ENCODE measurements around the gene KRTAP4-8.
"Not testable (repeated sequence)": the region's sequence is repeated elsewhere in the genome, so short reads cannot be mapped to it uniquely, and the experiment has no call there.

Gene KRTAP4-8

DNA sequence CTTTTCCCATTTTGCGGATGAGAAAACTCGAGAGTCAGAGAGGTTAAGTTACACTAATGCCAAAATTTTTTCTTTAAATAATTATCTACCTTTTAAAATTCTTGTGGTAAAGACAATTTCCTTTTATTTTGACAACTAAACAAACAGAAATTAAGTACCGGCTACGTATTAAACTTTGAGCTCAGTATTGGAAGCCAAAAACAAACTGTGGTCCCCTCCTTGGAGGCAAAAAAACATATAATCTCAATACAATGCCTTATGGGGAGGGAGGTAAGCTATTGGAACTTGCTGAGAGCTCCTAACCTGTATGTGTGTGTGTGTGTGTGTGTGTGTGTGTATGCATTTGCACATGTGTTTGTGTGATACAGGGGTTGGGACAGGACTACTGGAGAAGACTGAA, 34.5 kb downstream of the KRTAP4-8 start:
- no peak for DNase-seq

DNA sequence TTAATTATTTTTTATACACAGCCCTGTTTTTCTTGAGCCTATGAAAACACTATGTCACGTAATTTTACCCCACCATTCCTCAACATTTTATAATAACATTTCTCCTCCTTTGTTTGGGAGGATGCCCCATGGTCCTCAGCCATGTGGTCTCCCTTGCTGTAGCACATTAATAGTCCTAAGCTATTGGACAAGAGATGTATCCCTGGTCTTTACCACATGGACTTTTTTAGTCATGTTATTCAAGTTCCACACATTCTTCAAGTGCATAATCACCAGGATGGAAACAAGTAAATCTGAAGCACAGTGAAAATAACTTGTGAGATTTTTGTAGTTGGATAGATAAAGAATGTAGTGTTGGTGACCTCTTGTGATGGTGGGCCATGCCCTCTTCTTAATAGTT, 36.0 kb downstream of the KRTAP4-8 start:
- DNase-seq: no peak

DNA sequence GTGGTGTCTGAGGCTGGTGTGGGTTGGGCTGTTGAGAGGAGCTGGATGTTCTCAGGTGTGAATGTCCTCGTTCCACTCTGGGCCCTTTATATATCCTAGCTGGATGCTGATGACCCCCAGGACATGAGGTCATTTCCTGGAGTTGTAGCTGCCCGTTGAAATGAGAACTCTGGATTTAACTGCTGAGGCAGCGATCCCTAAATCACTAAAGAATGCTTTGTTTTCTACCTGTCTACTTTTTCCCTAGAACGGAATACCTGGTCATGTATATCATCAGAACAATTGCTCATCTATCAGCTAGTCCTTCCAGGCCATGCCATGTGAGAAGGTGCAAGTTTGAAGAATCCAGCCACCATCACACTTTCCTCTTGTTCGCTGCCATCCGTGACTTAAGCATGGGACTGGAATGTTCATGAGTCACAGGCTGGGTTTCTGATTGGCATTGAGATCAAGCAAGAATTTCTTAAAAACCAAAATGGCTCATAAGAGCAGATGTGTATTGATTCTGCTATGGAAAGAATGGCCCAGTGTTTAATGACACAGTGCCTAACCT, 37.8 kb downstream of the KRTAP4-8 start, which contains the start of gene KRTAP2-3:
Gene KRTAP2-3, minus strand, starts transcription at position 63 of the 553 bp plus-strand sequence. CDS start 64 bp downstream, outside the sequence.
- DNase-seq: no peak

DNA sequence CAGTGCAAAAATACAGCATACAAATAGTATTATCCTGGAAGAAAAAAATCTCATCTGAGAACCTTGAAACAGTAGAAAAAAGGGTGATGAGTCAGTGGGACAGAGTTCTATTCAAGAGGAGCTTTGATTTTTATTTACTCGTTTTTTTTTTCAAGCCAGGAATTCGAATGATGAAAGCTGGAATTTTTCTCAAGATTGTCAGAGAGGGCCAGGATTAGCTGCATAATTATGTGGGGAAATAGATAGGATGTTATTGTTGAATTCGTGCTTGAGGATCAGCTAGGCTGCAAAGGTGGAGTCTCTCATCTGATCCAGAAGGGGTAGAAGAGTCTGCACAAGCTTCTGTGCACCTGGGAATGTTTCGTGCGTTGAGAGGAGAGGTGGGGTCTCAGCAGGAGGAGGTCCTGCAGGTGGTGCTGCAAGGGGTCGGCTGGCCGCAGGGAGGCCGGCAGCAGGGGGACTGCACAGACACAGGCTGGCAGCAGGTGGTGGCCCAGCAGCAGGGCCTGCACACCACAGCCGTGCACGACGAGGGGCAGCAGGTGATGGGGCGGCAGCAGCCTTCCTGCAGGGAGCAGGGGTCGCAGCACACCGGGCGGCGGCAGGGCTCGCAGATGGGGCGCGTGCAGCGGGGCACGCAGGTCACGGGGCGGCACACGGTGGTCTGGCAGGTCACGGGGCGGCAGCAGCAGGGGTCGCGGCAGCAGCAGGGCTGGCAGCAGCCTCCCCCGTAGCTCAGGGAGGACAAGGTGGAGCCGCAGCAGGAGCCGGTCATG, 38.5 kb downstream of the KRTAP4-8 start:
- not testable (repeated sequence) for DNase-seq

DNA sequence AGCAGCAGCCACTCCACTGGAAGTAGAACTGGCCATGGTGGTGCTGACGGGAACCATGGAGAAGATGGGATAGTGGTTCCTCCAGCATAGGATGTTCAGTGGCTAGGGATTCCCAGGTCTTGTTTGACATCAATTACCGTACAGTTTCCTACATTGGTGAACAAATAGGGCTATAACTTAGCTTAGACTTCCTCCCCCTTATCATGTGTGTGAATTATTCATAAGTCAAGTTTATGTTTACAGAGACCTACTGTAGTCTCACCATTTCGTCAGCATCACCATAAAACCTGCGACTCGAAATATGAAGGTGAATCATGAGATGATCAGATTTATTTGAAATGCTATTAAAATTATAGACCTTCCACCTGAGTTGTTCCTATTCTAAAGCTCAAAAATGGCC, 39.2 kb downstream of the KRTAP4-8 start:
- no peak for DNase-seq

DNA sequence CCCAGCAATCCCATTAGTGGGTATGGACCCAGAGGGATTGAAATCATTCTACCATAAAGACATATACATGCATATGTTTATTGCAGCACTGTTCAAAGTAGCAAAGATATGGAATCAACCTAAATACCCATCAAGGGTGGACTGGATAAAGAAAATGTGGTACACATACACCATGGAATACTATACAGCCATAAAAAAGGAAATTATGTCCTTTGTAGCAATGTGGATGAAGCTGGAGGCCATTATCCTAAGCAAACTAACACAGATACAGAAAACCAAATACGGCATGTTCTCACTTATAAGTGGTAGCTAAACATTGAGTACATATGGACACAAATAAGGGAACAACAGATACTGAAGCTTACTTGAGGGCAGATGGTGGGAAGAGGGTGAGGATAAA, 40.4 kb downstream of the KRTAP4-8 start:
- DNase-seq: no peak

DNA sequence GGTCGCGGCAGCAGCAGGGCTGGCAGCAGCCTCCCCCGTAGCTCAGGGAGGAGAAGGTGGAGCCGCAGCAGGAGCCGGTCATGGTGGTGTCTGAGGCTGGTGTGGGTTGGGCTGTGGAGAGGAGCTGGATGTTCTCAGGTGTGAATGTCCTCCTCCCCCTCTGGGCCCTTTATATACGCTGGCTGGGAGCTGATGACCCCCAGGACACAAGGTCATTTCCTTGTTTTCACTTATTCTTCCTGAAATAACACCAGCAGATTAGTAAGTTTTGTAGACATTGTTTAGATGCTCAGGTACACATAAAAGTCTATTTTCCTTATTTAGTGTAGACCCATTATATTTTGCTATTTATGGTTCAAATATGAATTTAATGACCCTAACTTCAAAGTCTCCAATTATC, 42.8 kb downstream of the KRTAP4-8 start, which contains the start of gene KRTAP2-2:
Gene KRTAP2-2, minus strand, starts transcription at position 101 of the 400 bp plus-strand sequence. Its CDS starts 19 bp downstream, at position 82.
- not testable (repeated sequence) for DNase-seq

DNA sequence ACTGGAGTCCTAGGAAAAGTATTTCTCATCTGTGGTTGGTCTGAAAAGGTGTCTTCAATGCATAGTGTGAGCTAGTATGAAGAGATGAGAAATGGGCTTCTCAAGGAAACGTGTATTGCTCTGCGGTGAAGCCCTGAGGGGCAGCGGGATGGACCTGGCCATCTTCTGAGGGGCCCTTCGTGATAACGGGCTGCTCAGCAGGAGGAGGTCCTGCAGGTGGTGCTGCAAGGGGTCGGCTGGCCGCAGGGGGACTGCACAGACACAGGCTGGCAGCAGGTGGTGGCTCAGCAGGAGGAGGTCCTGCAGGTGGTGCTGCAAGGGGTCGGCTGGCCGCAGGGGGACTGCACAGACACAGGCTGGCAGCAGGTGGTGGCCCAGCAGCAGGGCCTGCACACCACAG, 43.4 kb downstream of the KRTAP4-8 start:
- DNase-seq: not testable (repeated sequence)

DNA sequence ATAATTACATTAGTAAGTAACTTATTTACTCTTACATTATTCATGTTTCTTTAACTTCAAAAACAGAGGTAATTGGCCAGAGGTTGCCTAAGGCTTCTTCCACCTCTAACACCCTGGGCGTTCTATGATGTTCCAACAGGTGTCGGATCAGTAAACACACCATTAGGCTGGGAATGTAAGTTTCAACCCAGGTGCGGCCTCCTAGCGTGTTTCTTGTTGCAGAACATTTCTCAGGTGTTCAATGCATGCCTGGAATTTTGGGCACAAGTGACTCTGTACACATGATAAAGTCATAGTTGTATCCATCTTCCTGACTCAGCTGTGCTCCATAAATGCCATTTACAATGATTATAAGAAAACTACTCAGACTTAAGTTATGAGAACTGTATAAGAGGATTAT, 43.9 kb downstream of the KRTAP4-8 start:
- no peak for DNase-seq

DNA sequence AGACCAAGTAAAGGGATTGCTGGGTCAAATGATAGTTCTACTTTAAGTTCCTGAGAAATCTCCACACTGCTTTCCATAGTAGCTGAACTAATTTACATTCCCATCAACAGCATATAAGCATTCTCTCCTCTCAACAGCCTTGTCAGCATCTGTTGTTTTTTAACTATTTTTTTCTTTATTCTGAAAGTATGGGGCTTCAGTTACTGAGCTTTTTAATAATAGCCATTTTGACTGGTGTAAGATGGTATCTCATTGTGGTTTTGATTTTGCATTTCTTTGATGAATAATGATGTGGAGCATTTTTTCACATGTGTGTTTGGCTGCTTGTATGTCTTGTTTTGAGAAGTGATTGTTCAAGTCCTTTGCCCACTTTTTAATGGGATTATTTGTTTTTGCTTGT, 45.4 kb downstream of the KRTAP4-8 start:
- DNase-seq: no peak

DNA sequence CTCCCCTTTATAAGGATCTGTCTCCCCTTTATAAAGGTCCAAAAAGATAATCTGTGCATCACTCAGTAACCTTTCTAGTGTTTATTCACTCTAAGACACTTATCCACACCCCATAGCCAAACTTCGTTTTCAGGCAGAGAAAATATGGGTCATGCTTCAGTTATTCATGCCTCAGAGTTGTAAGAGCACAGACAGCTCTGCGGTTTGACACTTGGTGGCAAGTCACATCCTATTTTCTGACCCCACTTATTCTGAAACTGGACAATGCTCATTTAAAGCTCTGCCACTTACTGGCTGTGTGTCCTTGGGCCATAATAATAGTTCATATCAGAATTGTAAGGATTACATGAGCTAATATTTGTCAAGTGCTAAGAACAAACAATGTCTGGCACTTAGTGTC, 48.8 kb downstream of the KRTAP4-8 start:
- no peak for DNase-seq

DNA sequence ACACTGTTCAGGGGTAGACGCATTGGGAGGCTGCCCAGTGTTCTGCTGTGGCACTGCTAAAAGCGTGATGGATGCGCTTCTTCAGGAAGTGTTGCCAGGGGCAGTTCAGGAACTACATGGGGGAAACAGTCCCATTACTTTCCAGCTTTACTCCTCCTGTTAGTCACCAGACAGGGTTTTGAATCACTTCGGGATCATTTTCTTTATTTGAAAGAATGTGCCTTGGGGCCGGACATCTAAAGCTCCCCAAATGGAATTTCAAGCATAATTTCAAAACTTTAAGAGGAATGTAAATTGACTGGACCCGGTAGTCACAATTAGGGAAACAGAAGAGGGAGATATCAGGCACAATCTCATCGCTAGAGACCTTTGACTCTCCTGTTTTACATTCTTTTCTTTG, 49.5 kb downstream of the KRTAP4-8 start:
- DNase-seq: no peak
